Activated T-cell treated with anti-CD3 and anti-CD28 coated beads, Interleukin-2, amount 50 U/mL, for 1 hour (primary cell): ENCODE results near the gene LOXHD1.

Experiments
- DNase-seq: peaks from one replicate; pipeline ENCODE4 v3.0.0-alpha.2; 2020

The LOXHD1 gene, protein sequence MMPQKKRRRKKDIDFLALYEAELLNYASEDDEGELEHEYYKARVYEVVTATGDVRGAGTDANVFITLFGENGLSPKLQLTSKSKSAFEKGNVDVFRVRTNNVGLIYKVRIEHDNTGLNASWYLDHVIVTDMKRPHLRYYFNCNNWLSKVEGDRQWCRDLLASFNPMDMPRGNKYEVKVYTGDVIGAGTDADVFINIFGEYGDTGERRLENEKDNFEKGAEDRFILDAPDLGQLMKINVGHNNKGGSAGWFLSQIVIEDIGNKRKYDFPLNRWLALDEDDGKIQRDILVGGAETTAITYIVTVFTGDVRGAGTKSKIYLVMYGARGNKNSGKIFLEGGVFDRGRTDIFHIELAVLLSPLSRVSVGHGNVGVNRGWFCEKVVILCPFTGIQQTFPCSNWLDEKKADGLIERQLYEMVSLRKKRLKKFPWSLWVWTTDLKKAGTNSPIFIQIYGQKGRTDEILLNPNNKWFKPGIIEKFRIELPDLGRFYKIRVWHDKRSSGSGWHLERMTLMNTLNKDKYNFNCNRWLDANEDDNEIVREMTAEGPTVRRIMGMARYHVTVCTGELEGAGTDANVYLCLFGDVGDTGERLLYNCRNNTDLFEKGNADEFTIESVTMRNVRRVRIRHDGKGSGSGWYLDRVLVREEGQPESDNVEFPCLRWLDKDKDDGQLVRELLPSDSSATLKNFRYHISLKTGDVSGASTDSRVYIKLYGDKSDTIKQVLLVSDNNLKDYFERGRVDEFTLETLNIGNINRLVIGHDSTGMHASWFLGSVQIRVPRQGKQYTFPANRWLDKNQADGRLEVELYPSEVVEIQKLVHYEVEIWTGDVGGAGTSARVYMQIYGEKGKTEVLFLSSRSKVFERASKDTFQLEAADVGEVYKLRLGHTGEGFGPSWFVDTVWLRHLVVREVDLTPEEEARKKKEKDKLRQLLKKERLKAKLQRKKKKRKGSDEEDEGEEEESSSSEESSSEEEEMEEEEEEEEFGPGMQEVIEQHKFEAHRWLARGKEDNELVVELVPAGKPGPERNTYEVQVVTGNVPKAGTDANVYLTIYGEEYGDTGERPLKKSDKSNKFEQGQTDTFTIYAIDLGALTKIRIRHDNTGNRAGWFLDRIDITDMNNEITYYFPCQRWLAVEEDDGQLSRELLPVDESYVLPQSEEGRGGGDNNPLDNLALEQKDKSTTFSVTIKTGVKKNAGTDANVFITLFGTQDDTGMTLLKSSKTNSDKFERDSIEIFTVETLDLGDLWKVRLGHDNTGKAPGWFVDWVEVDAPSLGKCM (N-terminal part only)

GRCh38 chr18:46657115-46657955 lies at the start of gene LOXHD1:
Gene LOXHD1 (minus strand): TSS chr18:46657220. CDS start chr18:46657033, 187 bp downstream.
- DNase-seq: no peak

- no peak for DNase-seq
Observed at GRCh38 chr18:46705521-46705920, 48.5 kb upstream of the LOXHD1 start.

GRCh38 chr18:46704816-46705215 lies 47.8 kb upstream of the LOXHD1 start:
- DNase-seq: no peak

GRCh38 chr18:46704189-46704588 lies 47.2 kb upstream of the LOXHD1 start:
- no peak for DNase-seq

- no peak for DNase-seq
Observed at GRCh38 chr18:46702471-46702870, 45.5 kb upstream of the LOXHD1 start.

DNA sequence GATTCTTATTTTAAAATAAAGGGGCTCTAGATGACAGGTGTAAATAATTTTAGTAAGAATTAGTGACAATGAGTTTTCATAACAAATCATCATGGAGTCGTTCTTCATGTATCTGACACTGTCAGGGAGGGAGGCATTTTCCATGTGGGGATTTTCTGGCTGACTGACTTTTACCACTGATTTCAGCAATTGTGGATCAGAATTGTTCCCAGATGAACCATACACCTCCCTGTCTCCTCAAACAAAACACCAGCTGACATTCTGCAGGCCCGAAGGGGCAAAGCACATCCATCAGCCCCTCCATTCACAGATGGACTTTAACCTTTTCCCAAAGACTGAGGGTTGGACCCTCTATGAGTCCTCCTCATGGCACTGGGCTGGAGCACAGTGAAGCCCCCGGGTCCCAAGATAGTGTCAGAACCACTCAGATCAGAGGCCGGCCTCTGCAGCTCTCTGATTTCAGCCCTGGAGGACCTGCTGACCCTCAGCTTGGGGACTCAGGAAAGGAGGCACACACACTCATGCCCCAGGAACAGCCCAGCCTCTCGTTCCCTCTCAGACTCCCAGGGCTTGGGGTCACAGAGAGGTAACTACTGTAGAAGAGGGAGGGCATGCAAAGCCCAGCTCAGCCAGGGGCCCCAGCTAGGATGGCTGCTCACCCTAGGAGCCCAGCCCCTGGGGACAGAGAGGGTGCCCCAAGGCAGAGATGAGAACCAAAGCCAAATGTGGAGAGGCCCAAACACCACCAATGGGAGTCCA lies 43.2 kb upstream of the LOXHD1 start:
- no peak for DNase-seq

- DNase-seq: no peak
Observed at GRCh38 chr18:46696702-46697101, 39.7 kb upstream of the LOXHD1 start.

DNA sequence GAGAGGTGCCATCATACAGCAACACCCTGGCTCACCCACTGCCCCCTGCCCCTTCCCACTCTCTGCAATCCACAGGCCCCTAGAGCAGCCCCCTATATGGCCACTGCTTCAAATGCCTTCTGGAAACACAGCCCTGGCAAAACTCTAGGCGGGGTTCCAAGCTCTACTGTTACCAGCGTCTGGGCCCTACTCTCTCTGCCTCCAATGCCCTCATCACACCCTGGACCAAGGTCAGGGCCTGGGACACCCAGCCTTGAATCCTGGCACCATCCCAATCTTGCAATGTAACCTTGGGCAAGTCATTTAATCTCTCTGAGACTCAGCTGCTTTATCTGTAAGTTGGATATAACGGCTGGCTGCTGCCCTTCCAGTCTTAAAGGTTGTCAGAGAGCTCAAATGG lies 39.2 kb upstream of the LOXHD1 start:
- DNase-seq: no peak

- no peak for DNase-seq
Observed at GRCh38 chr18:46693996-46694395, 37.0 kb upstream of the LOXHD1 start.

- DNase-seq: no peak
Observed at GRCh38 chr18:46688853-46689525, 32.0 kb upstream of the LOXHD1 start.

DNA sequence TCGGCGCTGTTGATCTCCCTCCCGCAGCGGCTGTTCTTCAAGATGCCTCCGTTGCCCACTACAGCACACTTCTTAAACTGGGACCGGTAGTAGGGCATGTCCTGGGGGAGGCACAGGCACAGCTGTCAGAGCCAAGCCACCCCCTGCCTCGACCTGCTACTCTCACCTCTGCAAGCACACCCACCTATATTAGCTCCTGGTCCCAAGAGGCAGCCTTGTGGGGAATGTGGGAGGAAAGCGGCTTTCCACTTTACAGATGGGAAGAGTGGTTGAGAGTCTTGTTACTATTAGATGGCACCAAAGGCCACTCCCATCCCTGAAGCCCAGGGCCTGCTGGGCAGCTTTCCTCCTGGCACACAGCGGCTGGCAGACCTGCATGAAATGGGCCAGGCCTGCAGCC lies 29.2 kb upstream of the LOXHD1 start:
- DNase-seq: no peak

GRCh38 chr18:46683252-46683651 lies 26.2 kb upstream of the LOXHD1 start:
- no peak for DNase-seq

GRCh38 chr18:46680784-46681695 lies 24.0 kb upstream of the LOXHD1 start:
- DNase-seq: no peak

DNA sequence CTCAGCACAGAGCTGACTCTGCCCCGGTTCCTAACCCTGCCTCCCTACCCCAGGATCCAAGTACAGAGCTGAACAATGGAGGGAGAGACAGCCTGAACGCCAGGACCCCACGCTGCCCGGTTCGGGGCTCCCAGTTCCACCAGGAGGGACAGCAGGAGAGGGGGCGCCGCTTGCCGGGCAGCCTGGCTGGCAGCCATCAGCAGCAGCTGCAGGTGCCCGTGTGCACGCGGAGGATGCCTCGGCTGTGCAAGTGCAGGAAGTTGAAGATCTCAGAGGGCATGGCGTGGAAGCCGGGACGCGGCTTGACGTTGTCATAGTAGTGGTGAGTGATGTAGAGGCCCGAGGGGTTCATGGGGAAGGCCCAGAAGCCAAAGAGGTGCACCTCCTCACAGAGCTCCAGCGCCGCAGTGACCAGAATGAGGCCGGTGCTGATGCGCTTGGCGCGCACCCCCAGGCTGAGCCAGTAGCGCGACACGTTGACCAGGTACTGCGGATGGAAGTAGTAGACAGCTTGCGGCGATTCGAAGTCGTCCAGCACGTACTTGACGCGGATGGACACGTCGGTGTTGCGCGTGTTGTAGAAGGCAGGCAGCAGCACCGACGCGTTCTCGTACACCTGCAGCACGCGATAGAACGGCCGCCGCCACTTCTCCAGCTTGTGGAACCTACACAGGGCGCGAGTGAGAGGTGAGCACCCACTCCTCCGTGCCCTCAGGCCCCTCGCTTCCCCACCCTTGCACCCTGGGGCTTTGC lies 23.0 kb upstream of the LOXHD1 start:
- no peak for DNase-seq

DNA sequence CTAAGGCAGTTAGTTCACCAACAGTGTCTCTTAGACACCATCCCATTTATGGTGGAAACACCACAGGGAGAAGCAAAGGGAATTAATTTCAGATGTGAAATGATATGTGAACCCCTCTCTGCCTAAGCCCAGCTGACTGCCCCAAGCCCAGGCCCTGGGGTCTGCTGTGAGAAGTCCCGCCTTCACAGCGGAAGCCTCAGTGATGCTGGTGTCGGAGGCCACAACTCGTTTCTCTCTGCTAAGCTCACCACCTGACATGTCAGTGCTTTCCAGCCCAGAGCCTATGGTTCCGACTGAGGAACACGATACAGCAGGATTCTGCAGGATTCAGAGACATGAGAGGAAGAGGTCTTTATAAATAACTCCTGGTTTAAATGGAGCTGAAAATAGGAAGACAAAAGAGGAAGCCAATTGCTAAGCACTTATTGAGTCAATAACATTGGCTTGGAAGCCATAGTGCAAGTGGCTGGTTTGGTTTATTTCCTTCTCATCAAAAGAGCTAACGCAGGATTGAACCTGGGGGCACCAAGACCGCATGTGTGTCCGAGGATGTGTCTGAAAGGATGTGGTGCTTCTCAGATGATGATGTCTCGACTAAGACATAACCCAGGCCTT lies 21.9 kb upstream of the LOXHD1 start:
- DNase-seq: no peak

DNA sequence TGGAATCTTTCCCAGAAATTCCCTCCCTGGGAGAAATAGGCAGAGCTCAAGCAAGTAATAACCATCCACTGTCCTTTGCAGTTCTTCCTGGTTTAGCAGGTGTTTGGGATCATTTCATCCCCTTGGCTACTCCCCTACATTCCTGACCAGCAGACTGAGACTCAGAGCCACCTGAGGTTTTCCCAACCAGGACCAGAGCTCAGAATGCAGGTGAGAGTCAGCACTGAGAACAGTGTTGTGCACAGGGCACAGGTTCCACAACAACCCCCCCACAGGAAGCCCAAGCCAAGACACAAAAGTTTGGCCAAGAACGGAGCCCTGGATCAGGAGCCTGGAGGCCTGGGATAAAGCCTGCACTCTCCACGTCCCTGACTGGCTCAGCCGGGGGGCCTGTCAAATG lies 21.0 kb upstream of the LOXHD1 start:
- no peak for DNase-seq

GRCh38 chr18:46677611-46678010 lies 20.6 kb upstream of the LOXHD1 start:
- DNase-seq: no peak

DNA sequence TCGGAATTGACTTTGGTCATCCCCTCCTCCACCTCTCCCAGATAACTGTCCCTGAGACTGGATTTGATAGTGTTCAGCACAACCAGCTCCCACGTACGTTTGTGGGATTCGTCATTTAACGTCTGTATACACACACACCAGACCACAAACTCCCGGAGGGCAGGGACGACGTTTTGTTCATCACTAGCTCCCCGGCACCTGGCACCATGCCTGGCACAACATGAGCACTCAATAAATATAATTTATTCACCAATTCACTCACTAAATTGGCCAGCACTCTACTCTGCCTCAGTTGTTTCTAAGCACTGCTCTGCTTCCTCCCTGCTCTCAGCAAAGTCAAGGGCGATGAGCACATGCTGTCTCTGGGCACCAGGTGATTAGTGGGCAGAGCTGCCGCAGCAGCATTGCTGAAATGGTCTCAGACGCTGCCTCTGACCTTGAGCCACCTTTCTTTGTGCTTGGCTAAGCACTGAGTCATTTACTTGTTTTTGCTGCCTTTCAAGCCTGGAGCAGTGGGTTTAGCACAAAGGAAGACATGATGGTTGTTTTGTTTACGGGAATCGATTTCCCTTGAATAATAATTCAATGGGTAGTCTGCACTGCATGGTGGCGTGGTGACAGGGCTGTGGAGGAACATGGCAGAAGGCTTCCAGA lies 19.3 kb upstream of the LOXHD1 start:
- no peak for DNase-seq
